Cardiac septum (tissue), 1 donor: ENCODE results near the gene CHKB. TPM values are rescaled to one million over a fixed set of nuclear protein-coding genes. Genes with fewer than 3 reads are reported as not detected.

Source experiments
- DNase-seq: peaks from one replicate; pipeline ENCODE4 v3.0.0-alpha.2; 2020; ENCODE audit warnings: low spot score
- intact Hi-C: fragments of 100-400 bp; cut with DNase I; formaldehyde crosslinking; loops from one replicate; pipeline ENCODE4 v1.14.0; 2022
- total RNA-seq: library from RNA; stranded (reverse); fragmentation: NEBNext Ultra II Directional; extraction: Animal tissue kit (Norgen Biotek cat#: 25700); gene quantifications from one replicate; pipeline ENCODE4 v1.2.1, GENCODE V29; 2021
- donor health status: DM: no; HTN: no; CAD: no.

Gene CHKB
- total RNA-seq, 1 donor from 2014 or later, result 49.4 TPM

DNA sequence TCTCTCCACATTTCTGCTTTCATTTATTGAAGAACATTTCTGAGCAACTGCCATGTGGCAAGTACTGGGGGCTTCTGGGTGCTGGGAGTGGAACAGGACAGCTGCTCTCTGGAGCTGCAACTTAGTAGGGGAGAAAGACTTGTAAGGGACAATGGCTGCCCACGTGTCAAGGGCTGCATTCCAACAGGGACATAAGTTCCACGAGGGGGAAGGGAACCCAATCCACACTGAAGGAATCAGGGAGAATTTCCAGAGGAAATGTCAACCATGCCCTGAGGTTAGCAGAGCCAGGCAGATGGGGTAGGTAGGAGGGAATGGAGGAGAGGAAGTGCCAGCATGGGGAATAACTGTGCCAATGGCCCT is 19.7 kb upstream of the CHKB start:
- intact Hi-C loops, result no loop called here

DNA sequence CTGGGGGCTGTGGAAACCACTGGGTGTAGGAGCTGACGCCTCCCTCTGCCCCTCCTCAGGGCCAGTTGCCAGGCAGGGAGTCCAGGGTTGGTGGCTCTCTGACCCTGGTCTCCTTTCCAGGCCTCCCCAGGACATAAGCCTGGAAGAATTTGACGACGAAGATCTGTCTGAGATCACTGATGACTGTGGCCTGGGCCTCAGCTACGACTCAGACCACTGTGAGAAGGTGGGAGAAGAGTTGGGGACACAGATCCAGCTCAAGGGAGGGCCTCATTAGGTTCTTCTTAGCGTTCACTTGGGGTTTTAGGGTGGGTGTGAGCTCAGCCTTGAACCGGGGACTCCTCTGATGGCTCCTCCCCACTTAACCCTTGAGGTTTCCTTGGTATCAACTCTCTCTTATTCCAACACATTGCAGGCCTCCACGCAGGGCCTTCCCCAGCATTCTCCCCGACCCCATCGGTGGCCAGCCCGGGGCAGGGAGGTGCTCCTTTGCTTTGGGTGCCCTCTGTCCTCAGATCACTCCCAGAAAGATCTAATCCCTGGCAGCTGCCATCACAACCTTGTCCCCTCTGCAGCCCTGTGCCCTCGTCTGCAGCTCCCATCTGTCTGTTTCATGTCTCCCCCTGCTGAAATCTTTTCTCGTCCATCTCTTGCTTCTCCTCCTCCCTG is 19.2 kb upstream of the CHKB start:
- intact Hi-C loops, result no loop called here
- peak; percentile 54 for DNase-seq

More for the DNA sequence above, 19.7 kb upstream of the CHKB start:
- peak; percentile 27 for DNase-seq

DNA sequence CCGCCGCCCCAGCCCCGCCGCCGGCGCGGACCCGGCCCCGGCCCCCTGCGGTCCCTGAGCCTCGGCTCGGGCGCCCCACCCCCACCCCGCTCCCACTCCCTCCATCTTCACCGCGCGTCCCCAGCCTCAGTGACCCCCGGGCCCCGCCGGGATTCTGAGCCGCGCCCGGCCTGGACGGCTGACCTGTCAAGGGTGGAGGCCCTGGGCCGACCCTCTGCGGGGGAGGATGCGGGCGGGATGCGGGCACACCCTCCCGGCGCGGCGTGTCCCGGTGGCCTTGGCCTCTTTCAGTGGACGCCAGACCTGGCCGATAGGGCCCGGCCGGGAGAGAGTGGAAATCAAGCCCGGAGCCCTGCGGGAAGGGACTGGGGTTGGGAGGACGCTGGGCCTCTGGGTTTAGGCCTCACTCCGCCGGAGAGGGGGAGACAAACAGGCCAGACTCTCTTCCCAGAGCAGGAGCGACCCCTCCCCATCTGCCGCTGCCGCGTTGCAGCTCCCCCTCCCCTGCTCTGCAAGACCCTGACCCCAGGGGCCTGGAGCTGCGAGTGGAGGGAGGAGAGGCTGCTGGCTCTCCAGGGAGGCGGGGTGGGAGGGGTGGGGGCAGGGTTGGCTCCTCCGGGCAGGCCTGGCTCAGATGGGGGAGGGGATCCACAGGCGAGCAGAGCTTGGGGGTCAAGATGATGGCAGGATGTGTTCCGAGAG is 18.5 kb upstream of the CHKB start:
- intact Hi-C loops, result no loop called here
- peak; percentile 70 for DNase-seq

DNA sequence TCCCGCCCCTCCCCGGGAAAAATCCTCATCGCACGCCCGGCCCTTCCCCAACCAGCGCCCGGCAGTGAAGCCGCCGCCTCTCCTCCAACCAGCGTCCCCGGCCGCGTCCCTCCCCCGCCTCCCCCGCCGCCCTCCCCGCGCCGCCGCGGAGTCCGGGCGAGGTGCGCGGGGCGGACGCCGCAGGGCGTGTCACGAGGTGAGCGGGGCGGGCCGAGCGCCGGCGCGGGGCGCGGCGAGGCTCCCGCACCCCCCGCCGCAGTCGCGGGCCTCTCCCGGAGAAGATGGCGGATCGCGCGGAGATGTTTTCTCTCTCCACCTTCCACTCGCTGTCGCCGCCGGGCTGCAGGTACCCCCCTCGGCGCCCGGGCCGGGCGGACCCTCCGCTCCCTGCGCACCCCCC is 17.9 kb upstream of the CHKB start, which contains the start of gene MAPK8IP2:
Gene MAPK8IP2 (plus strand): TSS at position 256 of the 400 bp plus-strand sequence. CDS start 26 bp downstream, at position 282.
- intact Hi-C loops, result no loop called here
- peak; percentile 61 for DNase-seq

DNA sequence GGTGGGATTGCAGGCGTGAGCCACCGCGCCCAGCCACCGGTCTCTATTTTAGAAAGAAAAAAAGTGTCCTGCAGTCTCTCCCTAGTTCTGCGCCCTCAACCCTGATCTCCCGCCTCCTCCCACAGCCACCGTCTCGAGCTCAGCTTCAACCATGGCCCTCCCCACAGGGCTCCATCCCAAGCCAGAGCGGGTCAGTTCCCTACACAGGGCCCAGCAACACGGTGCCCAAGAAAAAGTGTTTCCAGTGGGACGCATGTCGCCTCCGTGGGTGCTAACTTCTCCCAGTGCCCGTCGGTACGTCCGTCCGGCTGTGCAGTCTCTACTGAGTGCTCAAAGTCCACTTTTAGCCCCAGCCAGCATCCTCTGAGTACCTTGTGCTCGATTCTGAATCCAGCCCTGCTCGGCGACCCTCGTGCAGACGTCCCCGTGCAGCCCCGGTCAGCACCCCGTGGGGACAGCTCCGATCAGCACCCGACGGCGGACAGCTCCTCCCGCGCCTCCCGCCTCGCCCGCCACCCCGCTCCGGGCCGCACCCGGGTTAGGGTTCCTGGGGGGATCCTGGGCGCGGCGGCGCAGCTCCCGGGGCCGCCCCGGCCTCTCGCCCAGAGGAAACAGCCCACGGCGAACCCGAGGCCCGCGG is 17.3 kb upstream of the CHKB start:
- peak; percentile 82 for DNase-seq
- intact Hi-C loops, result no loop called here

DNA sequence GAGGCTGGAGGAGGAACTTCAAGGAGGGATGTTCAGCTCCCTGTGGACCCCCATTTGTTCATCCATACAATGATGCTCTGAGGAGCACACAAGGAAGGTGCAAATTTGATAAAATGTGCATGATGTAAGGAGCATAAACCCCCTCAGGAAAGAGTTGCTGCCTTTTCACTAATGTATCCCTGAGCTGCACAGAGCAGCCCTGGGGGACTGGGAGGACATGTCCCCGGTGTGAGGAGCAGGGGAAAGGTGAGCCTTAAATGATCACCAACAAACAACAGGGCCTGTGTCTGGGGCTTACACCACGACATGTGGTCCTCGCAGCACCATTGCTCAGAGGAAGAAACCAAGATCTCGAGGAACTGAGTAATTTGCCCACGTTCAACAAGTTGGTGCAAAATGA is 14.4 kb upstream of the CHKB start:
- no peak for DNase-seq
- intact Hi-C loops, result no loop called here

DNA sequence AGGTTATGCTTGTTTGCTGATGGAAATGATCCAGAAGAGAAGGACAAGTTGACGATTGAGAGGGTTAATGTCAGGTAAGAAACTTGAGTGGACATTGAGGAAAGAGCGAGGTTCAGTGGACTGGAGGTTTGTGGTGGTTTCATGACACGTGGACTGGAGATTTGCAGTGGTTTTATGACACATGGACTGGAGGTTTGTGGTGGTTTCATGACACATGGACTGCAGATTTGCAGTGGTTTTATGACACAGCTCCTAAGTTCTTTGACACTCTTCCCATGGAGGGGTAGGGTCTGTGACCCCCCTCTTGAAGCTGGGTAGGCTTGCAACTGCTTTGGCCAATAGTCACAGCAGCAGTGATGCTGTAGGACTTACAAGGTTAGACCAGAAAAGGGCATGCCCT is 12.5 kb upstream of the CHKB start:
- peak; percentile 24 for DNase-seq
- intact Hi-C loops, result no loop called here

DNA sequence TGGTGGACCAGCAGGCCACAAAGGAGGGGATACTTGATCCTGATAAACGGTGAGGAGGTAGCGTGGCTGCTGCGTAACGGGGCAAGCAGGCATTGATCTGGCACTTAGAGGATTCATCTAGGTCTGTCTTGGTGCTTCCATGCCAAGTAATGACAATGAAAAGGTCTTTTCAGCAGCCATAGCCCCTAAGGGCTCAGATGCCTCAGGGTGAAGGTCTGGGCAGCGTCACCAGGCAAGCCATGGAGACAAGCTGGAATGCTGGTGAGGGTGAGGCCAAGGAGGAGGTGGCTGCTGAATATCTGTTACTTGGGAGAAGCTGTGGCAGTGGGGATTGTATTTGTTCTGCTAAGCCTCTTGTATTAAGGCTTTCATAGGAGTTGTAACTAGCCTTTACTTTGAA is 4.8 kb upstream of the CHKB start:
- intact Hi-C loops, result no loop called here

DNA sequence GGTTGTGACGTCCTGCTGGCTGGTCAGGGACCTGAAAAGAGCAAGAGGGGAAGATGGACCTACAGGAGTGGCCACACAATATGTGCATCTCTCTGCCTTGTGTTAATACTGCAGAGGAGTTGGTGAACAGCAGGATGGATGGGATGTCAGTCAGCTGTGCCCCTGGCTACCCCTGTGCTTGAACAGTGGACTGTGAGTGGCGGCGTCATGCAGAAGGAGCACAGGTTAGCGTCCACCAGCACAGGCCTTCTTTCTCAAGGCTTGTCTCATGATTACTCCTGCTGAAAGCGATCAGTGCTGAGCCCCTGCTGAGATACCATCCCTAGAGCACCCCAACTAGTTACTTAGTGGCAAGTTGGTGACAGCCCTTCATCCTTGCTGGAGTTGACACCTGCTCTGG is 3.8 kb upstream of the CHKB start:
- no peak for DNase-seq
- intact Hi-C loops, result no loop called here

More for the DNA sequence above, 4.8 kb upstream of the CHKB start:
- DNase-seq, result no peak

DNA sequence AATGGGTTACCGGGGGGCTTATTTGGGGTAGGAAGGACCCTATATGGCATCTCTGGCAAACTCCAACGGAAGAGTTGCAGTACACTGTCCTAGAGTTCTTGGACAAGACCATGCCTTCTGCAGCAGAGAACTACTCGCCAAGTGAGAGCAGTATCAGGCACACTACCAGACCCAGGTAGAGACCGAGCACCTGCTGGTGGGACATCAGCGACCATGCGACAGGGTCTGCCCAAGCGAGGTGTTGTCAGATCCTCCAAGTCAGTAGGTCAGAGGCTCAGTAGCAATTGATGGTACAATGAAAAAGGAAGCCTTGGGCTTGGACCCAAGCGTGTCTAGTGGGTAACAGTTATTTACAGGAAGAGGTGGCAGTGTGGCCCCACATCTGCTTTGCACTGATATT is 3.1 kb upstream of the CHKB start:
- no peak for DNase-seq
- intact Hi-C loops, result no loop called here

DNA sequence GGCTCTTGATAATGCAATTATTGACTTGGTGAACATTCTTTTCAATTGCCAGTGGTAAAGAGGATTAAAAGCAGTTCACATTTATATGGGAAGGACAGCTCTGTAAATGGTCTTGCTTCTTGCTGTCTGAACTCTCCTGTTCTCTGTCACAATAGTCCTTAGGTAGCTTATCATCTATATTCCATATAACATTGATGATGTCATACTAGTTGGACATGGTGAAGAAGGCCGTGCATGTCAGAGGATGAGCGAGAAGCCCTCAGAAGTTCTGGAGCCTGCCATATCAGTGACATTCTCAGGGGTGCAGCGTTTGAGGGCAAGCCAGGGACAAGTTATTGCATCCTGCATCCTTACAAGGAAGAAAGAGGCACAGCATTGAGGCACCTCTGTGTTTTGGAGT is 2.6 kb upstream of the CHKB start:
- intact Hi-C loops, result no loop called here

DNA sequence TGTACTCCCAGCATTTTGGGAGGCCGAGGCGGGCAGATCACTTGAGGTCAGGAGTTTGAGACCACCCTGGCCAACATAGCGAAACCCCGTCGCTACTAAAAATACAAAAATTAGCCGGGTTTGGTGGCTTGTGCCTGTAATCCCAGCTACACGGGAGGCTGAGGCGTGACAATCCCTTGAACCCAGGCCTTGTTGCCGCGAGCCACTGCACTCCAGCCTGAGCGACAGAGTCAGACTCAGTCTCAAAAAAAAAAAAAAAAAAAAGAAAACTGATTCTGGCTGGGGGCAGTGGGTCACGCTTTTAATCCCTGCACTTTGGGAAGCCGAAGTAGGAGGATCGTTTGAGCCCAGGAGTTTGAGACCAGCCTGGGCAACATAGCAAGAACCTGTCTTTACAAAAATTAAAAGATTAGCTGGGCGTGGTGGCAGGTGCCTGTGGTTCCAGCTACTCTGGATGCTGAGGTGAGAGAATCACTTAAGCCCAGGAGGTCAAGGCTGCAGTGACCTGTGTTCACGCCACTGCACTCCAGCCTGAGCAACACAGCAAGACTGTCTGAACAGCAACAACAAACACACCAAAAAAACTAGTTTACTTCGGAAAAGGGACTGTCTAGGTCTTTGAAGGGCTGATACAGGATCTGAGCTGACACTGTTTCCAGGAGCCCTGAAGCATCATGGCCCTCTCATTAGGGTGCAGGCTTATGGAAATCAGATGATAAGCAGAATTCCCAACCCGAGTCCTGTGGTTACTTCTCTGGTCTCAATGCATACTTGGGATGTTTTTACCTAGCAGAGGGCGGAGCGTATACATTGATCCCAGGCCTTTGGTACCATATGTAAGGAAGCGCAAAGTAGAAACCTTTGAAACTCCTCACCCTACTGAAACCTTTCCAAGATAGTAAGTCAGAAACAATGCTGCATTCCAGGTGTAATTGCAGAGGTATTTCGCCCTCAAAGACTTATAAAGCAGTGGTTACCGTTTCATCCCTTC is 1.8 kb upstream of the CHKB start:
- intact Hi-C loops, result loop anchor here (5.0 kb wide), 1 partner anchor 57 kb away; the partner anchor contains the start of gene SCO2

More for the DNA sequence above, 2.6 kb upstream of the CHKB start:
- DNase-seq, result no peak

DNA sequence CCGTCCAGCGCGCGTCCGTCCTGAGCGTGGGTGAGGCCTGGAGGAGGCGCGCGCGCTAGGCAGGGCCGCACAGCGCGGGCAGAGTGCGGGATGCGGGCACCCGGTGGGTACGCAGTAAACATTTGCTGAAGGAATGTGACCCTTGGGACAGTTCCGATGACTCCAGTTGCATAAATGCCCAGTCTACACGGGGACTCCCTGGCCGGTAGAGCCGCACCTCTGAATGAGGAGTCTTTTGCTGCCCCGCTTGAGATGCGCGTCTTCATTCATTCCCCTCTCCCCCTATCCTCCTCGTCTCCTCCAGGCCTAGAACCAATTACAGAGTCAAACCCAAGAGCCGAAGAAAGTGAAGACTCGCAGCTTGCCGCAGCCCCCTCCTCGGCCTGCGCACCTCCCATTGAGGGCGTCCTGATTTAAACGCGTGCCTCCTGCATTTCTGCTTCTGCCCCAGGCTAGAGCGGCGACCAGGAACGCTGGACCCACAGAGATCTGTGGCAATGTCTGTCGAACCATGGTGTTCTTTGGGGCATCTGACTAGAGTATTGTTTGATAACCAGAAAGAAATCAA is 729 bp upstream of the CHKB start:
- intact Hi-C loops, result loop anchor here (2.0 to 5.0 kb wide), 2 partner anchors 21 to 56 kb away; partner anchors contain the start of genes SCO2 and SYCE3
- DNase-seq, result no peak

More for the DNA sequence above, 1.8 kb upstream of the CHKB start:
- no peak for DNase-seq

DNA sequence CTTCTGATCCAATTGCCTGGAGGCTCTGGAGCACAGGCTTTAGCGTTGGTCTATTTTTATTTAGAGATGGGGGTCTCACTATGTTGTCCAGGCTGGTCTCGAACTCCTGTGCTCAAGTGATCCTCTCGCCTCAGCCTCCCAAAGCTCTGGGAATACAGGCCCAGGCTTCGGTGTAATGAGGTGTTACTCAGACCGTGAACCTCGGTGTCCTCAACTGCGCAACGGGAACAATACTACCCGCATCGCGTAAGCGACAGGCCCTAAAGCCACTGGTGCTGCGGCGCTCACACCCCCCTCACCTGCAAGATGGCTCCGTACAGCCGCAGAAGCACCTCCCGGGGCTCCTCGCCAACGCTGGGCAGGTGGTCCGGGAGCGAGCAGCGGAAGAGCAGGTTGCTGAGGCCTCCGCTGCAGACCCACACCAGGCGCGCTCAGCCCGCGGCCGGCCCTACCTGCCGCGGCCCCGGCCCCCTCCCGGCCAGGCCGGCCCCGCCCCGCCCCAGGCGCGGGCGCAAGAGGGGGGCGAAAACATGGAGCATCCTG is 628 bp downstream of the CHKB start:
- DNase-seq, result no peak
- intact Hi-C loops, result loop anchor here (2.0 to 5.0 kb wide), 2 partner anchors 19 to 55 kb away; partner anchors contain the start of genes SCO2 and SYCE3

DNA sequence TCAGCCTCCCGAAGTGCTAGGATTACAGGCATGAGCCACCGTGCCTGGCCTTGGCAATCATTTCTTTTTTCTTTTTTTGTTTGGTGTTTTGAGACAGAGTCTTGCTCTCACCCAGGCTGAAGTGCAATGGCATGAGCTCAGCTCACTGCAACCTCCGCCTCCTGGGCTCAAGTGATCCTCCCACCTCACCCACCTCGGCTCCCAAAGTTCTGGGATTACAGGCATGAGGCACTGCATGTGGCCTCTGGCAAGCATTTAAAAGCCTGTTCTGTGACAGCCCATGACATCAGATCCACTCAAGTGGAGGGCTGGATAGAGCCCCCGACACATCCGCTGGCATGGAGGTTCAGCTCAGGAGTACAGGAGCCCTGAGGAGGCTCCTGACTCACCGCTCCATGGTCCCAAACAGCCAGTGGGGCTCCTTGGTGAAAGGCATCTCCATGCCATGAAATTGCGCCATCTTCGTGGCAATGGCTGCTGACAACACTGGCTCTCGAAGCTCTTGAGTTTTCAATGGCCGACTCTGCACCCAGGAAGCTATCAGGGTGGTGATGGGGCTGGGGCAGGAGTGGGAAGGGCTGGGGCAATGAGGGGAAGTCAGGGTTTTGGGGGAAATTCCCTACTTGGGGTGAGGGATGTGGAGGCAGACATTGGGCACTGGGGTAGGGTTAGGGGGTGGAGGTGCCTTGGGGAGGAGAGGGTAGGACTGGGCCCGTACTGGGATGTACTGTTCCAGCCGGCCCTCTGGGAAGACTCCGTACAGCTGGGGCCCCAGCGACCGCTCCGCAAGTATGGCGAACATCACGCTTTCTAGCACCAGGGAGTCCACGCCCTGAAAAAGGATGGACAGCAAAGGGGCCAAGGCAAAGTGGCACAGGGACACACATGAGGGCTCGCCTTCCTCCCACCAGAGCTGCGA is 1.4 kb downstream of the CHKB start:
- DNase-seq, result no peak
- intact Hi-C loops, result loop anchor here (5.0 kb wide), 1 partner anchor 54 kb away; the partner anchor contains the start of gene SCO2

DNA sequence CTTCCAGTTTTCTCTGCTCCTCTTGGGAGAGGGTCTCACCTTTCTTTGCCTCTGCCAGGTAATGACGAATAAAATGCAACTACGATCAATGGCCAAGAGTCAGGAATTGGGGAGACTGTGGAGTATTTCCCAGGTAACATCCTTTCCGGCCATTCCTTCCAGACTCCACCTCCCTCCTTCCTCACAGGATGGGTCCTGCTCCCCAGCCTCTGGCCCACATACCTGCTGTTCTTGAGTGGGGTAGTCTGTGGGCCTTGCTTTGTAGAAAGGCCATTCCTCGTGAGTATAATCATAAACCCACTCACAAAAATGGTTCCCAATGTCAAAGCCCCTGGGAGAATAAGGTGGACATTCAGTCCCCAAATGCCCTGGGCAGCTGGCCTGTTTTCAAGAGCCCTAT is 2.9 kb downstream of the CHKB start:
- no peak for DNase-seq
- intact Hi-C loops, result loop anchor here (5.0 kb wide), 1 partner anchor 52 kb away; the partner anchor contains the start of gene SCO2

DNA sequence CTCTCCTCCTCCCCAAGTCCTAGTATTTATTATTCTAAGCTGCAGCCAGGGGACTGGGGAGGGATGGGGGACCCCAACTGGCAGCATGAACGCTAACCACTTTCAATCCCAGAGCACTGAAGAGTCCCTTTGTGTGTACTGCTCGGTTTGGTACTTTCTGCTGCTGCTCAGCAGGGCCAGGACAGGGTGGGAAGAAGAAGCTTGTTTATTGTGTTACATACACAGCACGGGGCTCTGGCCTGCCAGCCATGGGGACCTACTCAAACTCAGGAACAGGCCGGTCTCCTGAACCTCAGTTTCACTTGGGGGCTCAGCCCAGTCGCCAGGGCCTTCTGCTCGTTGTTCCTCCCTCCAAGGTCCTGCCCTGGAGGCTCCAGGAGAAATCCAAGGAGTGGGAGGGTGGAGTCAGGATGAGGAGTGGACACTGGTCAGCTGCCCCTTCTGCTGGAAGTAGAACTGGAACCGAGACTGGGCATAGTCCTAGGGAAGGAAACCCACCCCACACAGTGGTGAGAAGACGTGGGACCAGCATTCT is 3.8 kb downstream of the CHKB start:
- DNase-seq, result no peak
- intact Hi-C loops, result loop anchor here (1.0 kb wide), 1 partner anchor 16 kb away; no protein-coding TSS in a partner anchor
